Superior temporal gyrus (tissue), 1 donor: Measurements from ENCODE around the gene PXMP2.

ENCODE experiments used
- DNase-seq: peaks from one replicate; pipeline ENCODE4 v3.0.0-alpha.2; 2016; ENCODE audit errors: extremely low spot score

Gene PXMP2

DNA sequence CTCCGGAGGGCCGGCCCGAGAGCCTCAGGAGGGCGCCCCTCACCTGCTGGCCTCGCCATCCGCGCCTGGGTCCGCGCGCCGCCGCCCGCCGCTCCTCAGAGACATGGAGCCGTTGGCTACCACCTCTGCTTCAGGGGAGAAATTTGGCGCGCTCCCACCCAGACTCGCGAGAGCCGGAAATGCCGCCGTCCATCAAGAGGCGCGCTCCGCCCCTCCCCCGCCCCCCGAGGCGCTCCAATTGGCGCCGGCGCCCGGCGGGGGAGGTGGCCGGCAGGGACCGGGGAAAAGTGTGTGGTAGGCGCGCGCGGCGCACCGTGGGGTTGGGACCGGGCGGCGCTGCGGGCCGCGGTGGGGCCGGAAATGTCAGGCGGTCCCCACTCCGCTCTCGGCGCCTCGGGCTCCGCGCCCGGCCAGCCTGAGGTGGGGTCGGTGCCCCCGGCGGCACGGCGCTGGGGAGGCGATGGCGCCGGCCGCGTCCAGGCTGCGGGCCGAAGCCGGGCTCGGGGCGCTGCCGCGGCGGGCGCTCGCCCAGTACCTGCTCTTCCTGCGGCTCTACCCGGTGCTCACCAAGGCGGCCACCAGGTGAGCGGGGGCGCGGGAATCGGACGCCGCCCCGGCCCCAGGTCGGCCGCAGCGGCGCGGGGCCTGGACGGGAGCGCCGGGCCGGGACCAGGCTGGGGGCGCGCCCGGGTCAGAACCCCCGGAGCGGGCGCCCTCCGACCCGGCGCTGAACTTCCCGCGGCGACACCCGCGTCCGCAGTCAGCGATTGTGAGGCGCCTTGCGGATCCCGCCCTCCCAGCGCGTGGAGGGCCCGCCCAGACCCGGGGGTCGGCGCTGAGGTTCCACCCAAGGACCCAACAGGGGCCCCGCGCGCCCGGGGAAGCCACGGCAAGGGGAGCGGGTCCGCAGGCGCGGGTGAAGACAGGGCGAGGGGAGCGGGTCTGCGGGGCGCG is at the start of gene PXMP2, which contains the start of gene POLE:
PXMP2 (plus strand) TSS at position 377 of the 954 bp plus-strand sequence; CDS start at position 461, 84 bp downstream.
POLE (minus strand) TSS at position 132 of the 954 bp plus-strand sequence; CDS start at position 105, 27 bp downstream.
- DNase-seq: peak; percentile 84

DNA sequence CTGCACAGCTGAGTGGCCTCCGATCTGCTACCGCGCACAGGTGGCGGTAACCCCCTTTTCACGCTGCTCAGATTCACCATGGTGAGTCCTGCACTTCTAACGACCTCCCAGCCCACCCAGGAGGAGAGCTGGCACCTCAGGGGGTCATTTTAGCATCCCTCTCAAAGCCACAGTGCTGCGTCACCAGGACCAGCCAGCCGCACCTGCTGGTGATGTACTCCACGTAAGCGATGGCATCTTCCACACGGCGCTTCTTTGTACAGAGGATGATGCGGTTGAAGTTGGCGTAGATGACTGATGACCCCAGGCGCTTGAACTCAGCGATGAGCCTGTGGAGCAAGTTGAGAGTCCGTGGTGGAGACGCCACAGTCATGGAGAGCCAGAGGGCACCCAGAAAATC is 49.6 kb upstream of the PXMP2 start:
- DNase-seq: no peak

DNA sequence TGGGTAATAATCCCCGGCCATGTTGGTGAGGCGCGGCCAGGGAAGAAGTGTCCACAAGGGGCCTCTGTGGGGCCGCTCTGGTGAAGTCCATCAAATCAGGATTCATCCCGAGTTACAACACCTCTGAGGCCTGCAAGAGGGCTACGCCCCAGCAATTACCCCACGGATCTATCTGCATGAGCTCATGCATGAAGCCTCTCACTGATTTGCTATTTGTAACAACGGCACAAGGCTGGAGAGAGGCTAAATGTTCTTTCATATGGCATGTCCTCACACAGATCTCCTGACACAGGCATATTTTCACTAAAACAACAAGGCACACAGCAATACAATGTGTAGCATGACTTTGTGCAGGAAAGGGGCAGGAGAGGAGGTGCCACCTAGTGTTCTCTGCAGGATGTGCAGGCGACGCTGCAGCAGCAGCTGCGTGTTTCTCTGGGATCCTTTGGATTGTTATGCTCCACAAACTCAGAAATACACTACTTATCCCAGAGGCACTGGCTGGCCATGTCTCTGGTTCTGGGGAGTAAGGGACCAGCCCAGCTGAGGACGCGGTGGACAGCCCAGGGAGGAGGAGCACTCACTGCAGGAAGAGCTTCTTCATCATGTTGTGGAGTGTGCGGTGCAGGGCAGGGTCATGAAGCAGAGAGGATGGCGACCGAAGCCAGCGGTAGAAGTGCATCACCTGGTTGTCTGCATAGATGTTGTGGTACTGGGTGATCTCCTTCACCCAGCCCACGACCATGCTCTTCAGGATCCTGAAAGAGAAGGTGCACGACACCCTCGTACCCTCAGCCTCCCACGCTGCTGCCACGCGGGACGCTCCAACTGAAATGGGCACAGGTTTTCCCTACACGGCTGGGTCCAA is 48.6 kb upstream of the PXMP2 start:
- peak; percentile 51 for DNase-seq

DNA sequence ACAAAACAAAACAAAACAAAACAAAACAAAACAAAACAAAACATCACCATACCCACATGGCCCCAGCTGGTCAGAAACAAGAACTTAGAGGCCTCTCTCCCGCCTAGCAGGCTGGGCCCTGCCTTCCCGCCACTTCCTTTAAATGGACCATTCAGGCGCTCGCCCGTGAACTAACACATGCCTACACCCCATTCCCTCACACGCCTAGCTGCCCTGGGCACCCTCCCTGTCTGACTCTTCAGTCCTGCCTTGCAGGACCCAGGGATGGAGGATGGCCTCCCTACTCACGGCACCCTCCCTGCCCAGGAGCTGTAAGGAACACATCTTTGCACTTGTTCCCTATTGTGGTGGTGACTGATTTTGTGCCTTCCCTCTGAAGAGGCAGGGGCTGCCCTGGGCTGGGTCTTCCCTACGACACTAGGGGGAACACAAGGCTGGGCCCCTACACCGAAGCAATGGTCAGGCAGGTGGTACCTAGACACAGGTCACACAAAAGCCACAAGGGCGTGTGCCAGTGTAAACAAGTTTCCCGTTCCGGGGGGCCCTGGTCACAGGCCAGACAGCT is 47.3 kb upstream of the PXMP2 start:
- no peak for DNase-seq

DNA sequence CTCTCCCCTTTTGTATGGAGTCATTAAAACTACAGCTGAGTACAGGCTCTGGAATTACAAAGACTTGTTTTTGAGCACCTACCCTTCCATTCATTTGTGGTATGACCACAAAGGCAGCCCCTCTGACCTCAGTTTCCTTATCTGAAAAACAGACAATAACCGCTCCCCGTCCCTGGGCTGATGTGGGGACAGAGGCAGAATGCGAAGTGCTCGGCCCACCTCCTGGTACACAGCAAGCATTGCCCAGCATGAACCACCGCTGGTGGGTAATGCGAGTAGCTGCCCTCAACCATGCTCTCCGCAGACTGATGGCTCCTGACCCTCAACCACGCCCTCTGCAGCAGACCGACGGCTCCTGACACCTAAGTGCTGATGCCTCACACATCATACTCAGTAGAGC is 46.5 kb upstream of the PXMP2 start:
- DNase-seq: no peak

DNA sequence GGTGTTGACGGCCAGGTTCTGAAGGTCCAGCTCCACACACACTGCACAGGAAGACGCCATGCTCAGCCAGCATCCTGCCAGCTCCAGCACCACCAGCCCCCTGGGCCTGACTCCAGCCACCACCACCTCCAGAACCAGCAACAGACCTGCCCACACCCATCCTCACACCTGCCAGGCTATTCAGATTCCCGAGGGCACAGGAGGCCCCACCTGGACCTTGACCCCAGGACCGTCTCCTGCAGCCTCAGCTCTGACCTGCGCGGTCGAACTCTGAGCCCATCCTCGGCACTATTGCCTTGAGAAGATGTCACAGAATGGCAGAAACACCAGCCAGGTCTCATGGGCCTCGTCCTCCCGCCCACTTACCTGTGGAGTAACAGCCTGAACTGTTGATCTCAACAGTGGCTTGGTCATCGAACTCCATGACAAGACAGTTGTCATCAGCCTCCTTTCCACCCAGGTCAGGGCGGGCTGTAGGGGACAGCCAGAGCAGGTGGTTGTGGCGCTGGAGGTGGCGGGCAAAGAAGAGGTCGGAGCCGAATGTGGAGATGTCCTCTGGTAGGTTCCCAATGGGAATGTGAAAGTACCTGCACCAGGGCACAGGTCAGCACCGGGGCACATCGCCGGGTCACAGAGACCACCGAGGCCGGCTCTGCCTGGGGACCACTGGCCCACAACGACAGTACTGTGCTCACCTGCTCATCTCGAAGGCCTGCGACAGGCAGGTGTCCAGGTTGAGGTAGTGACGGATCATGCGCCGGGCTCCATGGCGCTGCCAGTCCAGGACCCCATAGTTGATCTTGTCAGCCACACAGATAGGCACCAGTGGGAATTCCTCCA is 45.4 kb upstream of the PXMP2 start:
- no peak for DNase-seq

DNA sequence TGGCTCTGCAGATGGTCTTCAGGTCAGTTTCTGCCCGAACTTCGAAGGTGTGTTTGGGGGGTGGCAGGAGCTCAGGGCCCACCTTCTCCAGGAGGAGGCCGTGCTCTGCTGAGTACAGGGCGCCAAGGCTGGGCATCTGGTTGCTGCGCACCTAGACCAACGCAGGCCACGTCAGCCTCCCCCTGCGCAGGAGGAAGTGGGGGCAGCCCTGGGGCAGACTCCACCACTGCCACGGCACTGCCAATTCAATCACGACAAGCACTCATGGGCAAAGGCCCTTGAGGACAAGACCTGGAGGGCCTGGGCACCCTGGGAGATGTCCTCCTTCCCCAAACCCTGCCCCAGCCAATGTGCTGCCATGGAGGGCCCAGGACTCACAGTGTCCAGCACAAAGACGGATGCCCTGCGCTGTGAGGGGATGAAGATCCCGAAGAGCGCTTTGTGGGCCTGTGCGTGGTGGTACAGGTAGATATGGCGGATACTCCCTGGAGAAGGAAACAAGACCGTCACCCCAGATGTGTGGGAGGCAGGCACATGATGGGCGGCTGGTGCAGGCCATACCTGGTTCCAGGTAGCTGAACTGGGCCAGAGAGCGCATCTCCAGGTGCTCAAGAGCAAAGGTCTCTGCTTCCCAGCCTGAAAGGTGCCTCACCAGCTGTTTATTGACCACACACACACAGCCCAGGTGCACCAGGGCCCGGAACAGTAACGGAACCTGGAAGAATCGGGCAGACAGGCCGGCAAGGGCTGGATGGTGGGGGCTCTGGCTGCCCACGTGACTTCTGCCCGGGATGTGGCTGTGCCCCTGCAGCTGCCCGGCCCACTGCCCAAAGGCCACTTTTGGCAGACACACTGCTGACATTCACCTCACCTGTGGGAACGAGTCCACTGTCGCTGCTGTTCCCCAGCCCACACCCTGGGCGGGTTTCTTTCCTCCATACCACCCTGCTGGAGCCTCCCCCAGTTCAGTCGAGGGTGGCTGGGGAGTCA is 44.2 kb upstream of the PXMP2 start:
- no peak for DNase-seq

DNA sequence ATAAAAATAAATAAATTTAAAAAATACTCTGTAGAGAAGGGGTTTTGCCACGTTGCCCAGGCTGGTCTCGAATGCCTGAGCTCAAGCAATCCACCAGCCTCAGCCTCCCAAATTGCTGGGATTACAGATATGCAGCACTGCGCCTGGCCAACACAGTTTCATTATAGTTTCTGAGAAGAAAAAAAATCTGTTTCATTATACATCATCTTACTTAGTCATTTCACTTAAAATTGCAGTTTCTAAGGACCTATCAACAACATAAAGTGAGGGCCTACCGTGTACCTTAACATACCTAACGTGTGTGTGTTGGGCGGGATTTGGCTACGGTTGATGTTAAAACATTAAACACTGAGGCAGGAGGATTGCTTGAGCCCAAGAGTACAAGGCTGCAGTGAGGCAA is 40.5 kb upstream of the PXMP2 start:
- DNase-seq: no peak

DNA sequence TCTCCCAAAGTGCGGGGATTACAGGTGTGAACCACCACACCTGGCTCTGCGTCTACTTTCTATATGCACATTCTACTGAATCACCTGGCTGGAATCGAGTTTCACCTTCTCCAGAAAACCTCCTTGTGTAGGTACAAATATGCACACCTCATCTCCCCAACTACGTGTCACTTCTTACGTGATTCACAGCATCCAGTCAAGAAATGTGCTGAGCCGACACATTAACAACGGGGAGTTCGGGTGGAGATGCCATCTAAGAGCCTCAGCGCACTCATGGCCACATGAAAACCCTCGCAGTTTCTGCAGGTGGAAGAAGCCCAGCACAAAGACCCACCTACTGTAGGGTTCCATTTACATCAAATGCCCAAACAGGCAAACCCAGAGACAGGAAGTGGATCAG is 39.5 kb upstream of the PXMP2 start:
- no peak for DNase-seq

DNA sequence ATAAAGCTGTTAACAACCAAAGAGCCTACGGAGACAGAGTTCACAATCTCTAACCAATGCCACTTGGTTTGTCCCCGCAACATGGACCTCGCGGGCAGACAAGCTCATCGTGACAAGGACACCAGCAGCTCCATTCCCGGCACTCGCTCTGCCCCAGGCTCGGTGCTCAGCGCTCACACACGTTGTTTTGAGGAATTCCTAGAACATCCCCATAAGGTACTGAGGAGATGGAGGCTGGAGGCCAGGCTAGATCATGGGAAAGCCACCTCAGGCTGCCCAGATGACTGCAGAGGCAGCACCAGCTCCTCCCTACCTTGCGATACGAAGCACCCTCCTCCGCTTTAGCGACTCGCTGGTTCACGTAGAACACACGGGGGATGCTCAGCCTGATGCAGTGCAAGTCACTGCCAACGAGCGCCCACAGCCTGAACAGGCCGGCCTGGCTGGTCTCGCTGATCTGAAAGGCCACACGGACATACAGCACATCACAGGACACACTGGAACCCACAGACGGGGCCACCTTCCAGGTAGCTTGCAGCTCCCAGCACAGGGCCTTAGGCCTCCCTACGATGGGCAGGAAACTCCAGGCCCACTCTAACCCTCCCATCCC is 38.7 kb upstream of the PXMP2 start:
- no peak for DNase-seq

DNA sequence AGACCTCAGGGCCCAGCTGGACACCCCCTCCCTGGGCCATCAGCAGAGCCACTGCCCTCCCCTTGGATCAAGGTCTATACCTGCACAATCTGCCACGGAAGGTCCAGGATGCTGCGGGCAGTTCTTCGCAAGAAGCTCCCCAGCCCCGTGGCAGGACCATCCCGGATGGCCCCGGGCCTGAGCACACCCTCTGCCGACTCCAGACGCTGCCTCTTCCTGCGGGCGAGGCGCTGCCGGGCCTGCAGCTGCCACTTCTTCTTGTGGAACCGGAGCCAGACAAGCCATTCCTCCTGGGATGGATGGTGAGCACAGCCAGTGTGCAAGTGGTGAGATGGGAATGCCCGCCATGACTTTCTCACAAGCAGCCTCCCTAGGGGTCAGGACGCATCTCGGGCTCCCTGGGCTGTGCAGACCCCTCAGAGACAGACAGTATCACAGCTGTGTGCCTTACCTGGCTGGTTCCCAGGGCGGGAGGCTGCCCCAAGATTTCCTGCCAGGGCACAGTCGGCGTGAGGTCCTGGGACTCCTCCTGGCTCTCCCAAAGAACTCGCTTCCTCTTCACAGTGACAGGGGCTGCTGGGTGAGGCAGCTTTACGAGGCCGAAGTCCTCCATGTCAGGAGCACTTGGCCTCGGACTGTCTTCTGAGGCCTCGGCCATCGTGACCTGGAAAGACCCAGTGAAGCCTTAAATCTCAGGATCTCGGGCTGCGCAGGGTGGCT is 38.0 kb upstream of the PXMP2 start:
- DNase-seq: no peak

DNA sequence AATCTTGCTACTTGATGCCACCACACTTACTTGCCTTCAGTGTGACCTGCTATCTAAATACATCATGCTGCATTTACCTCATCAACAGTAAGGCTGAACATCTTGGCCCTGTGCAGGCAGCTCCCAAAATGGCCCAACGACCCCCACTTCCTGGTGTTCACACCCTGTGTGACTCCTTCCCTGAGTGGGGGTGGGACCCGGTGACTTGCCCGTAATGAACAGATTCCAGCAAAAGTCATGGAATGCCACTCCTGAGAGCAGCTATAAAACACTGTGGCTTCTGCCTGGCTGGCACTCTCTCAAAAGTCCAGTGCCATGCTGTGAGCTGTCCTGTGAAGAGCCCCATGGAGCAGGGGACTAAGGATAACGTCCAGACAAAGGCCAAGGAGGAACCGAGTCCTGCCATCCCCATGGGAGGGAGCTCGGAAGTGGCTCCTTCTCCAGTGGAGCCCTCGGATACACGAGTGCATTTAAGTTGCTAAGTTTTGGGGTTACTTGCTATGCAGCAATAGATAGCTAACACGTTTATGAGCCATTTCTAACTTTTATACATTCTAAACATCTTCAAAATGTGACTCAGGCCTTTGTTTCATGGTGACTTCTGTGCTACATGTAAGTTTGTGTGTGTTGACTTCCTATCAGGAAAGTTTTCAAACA is 35.8 kb upstream of the PXMP2 start:
- DNase-seq: no peak

DNA sequence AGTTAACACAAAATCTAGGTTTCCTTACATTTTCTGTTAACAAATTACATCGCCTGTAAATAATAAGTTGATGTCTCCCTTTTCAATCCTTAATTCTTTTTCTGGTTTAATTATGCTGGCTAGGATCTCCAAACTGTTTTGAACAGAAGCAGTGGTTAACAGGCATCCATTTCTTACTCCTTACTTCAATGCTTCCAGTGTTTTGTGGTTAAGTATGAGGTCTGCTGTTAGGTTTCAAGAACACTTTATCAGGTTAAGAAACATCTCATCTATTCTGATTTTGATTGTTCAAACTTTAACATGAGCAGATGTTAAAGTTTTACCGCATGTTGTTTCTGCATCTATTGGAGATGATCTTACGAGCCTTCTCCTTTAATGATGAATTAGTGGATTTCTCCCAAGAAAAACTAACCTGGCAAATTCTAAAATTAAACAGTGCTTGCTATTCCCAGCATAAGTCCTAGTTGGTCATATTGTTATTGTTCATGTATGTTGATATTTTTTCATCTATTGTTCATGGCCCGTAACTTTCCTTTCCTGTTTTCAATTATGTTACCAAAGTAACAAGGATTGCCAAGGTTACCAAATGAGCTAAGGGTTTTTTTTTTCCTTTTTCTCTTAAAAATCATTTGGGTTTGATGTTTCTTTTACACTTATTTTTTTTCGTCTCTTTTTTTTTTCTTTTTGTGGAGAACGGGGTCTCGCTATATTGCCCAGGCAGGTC is 33.7 kb upstream of the PXMP2 start:
- no peak for DNase-seq

DNA sequence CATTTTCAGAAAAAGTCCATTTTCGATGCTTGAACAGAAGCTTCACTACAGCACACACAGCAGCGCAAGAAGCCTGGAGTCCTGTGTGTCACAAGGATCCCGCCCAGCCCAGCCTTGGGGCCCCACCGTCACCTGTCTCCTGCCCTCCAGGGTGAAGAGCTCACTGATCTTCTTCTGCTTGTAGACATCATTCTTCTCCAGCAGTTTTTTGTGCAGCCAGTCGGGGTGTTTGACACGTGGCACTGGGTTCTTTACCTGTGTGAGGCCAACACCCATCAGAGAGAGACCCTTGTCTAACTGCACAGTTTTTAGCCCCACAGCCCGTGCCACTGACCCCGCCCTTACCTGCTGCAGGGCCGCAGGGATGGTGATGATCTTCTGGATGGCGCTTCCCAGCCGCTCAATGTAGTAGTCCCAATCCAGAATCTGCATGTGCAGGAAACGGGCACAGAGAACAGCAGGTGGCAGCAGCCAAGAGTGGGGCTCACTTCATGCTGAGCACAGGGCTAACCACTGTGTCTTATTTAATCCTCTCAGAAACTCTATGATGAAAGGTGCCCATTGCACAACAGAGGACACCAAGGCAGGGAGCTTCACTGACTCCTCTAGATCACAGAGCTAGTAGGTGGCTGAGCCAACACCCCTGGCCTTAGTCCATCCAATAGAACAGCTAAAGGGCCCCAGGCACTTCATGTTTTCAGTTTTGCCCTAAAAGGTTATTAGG is 30.2 kb upstream of the PXMP2 start:
- DNase-seq: no peak

DNA sequence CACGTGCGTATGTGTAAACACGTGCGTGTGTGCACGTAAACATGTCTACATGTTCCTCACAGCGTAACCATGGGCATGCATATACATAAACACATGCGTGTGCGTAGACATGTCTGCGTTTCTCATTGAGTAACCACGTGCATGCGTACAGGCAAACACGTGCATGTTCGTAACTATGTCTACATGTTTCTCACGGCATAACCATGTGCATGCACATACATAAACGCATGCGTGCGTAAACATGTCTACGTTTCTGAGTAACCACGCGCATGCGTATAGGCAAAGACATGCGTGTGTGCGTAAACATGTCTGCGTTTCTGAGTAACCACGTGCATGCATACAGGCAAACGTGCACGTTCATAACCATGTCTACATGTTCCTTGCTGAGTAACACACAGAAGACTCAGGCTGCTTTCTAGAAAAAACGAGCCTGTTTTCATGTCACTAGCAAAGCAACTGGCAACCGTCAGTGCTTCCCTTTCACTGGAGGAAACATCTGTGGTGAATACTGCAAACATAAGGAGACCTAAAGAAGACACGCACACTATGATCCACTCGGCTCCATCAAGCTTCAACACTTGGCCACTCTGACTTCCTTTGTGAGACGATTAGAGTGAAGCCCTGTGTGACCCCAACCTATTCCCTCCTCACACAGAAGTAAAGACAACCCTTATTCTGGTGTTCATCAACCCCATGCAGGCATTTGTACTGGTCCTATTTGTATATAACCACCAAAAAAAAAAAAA is 29.1 kb upstream of the PXMP2 start:
- DNase-seq: no peak

DNA sequence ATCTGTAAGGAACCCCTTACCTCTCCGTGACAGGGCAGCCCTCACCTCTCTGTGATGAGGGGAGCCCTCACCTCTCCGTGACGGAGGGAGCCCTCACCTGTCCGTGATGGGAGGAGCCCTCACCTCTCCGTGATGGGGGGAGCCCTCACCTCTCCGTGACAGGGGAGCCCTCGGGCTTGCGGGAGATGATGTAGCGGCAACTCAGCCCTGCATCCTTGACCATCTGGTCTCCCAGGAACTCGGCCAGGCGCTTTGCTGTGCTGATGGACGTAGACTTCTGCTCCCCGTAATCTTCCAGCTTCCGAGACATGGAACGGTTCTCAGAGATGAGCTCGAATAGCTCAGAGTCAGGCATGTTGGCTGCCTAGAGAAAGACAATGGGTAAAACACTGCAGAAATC is 28.2 kb upstream of the PXMP2 start:
- no peak for DNase-seq
